Mesendoderm (in vitro differentiated cells): Measurements from ENCODE around the gene RNF207.

Experiments
- DNase-seq: peaks from one replicate; pipeline ENCODE4 v3.0.0; 2013
- H2AK5ac ChIP-seq: 2 replicates; pipeline ENCODE4 v1.6.1; 2013; ENCODE audit warnings: low read length, inconsistent platforms
- H2BK120ac ChIP-seq: 2 replicates; pipeline ENCODE4 v1.6.1; 2013; ENCODE audit warnings: low read depth, mild to moderate bottlenecking, low read length, moderate library complexity, mixed read lengths
- H2BK15ac ChIP-seq: replicated peaks from 2 replicates; pipeline ENCODE4 v1.6.1; 2013; ENCODE audit warnings: low read depth, mild to moderate bottlenecking, moderate library complexity
- H2BK5ac ChIP-seq: 2 replicates; pipeline ENCODE4 v1.6.1; 2013; ENCODE audit warnings: low read length, inconsistent platforms
- H3K18ac ChIP-seq: 2 replicates; pipeline ENCODE4 v1.6.1; 2013; ENCODE audit warnings: mild to moderate bottlenecking, low read length, mixed read lengths
- H3K23ac ChIP-seq: one replicate; pipeline ENCODE4 v1.6.1; 2013; ENCODE audit warnings: low read length
- H3K27ac ChIP-seq: 2 replicates; pipeline ENCODE4 v1.5.1; 2013; ENCODE audit warnings: low read depth, mild to moderate bottlenecking, inconsistent platforms, low read length, moderate library complexity
- H3K27me3 ChIP-seq: 2 replicates; pipeline ENCODE4 v1.6.1; 2013; ENCODE audit warnings: low read length, control low read depth, mild to moderate bottlenecking, inconsistent platforms; ENCODE audit not compliant: insufficient read depth, poor library complexity
- H3K36me3 ChIP-seq: 2 replicates; pipeline ENCODE4 v1.6.1; 2013; ENCODE audit warnings: low read length, inconsistent platforms; ENCODE audit not compliant: control insufficient read depth, insufficient read depth
- H3K4ac ChIP-seq: one replicate; pipeline ENCODE4 v1.6.1; 2013; ENCODE audit warnings: low read depth, mild to moderate bottlenecking, low read length, moderate library complexity
- H3K4me1 ChIP-seq: 2 replicates; pipeline ENCODE4 v1.6.1; 2013; ENCODE audit warnings: low read depth, low read length, inconsistent platforms; ENCODE audit not compliant: control insufficient read depth
- H3K4me2 ChIP-seq: 2 replicates; pipeline ENCODE4 v1.6.1; 2013; ENCODE audit warnings: low read length
- H3K4me3 ChIP-seq: 2 replicates; pipeline ENCODE4 v1.5.1; 2013; ENCODE audit warnings: mild to moderate bottlenecking, low read length
- H3K56ac ChIP-seq: one replicate; pipeline ENCODE4 v1.6.1; 2013; ENCODE audit warnings: low read length
- H3K79me1 ChIP-seq: 2 replicates; pipeline ENCODE4 v1.6.1; 2013; ENCODE audit warnings: low read length, inconsistent platforms
- H3K79me2 ChIP-seq: 2 replicates; pipeline ENCODE4 v1.6.1; 2013; ENCODE audit warnings: mild to moderate bottlenecking, low read length; ENCODE audit not compliant: control insufficient read depth, insufficient read depth
- H3K9ac ChIP-seq: 2 replicates; pipeline ENCODE4 v1.6.1; 2013; ENCODE audit warnings: low read length, inconsistent platforms
- H4K5ac ChIP-seq: one replicate; pipeline ENCODE4 v1.6.1; 2013; ENCODE audit warnings: low read length
- H4K8ac ChIP-seq: one replicate; pipeline ENCODE4 v1.6.1; 2013; ENCODE audit warnings: low read depth, mild to moderate bottlenecking, control low read depth, low read length, moderate library complexity
- WGBS: extraction: QIAGEN DNeasy Blood & Tissue Kit; methylation state at CpG from one replicate; pipeline ENCODE4 v1.1.7; 2013; ENCODE audit warnings: low lambda C conversion rate, missing lambda C conversion rate; ENCODE audit not compliant: insufficient coverage; ENCODE audit errors: extremely low coverage; 5-methylcytosine and 5-hydroxymethylcytosine counted together

Gene RNF207

GRCh38 chr1:6170742-6171201, 35.1 kb upstream of the RNF207 start:
- Histone ChIP-seq H3K4me1 (no peaks in the 10 kb centered on the region), H2AK5ac (no peak overlapping the region), H2BK5ac (no peak overlapping the region), H3K4me2 (no peak overlapping the region), H4K8ac (no peak overlapping the region), H2BK15ac (no peak overlapping the region), H3K9ac (no peak overlapping the region), H3K79me1 (no peaks in the 10 kb centered on the region), H2BK120ac (no peak overlapping the region), H3K18ac (no peak overlapping the region), H3K4ac (no peak overlapping the region), H3K27me3 (no peaks in the 10 kb centered on the region), H3K36me3 (no peaks in the 10 kb centered on the region), H3K79me2 (no peaks in the 10 kb centered on the region), H3K56ac (no peak overlapping the region), H3K4me3 (no peak overlapping the region), H3K27ac (no peak overlapping the region), H3K23ac (no peak overlapping the region), H4K5ac (no peak overlapping the region)
- WGBS, result no CpG with 5 or more reads among the region's 19 CpGs
- no peak for DNase-seq

DNA sequence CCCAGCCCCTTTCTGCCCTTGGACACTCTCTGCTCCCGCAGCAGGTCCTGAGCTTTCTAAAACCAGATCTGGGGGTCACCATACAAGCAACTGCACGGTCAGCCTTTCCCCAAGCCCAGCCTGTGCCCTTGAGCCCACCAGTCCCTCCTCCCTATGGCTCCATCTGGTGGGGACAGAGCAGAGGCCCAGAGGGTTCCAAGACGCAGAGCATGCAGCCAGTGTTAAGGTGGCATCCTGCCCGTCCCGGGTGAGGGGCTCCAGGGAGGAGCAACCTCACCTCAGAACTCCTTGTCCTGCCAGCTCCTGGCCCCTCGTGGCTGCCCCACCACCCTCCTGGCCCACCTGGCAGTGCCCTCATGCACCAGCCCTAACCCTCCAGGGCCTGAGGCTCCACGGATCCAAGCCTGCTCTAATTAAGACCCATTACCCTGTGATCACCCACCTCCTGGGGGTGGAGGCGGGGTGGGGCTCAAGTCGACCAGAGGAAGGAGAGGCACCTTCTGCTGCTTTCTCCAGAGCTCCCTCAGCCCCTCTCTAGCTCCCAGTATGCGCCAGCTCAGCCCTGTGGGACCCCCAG, 34.3 kb upstream of the RNF207 start:
- DNase-seq, result peak; percentile 56
- no peak overlapping the region for H3K4me2 ChIP-seq
- H3K27me3 ChIP-seq, result no peaks in the 10 kb centered on the region
- no peak overlapping the region for H2BK15ac ChIP-seq
- no peak overlapping the region for H4K8ac ChIP-seq
- H3K4me1 ChIP-seq, result no peaks in the 10 kb centered on the region
- WGBS, result no CpG with 5 or more reads among the region's 10 CpGs
- no peak overlapping the region for H3K4me3 ChIP-seq
- no peaks in the 10 kb centered on the region for H3K36me3 ChIP-seq
- no peak overlapping the region for H2BK5ac ChIP-seq
- H4K5ac ChIP-seq, result no peak overlapping the region
- H3K56ac ChIP-seq, result no peak overlapping the region
- no peak overlapping the region for H3K27ac ChIP-seq
- H3K79me1 ChIP-seq, result no peaks in the 10 kb centered on the region
- H3K79me2 ChIP-seq, result no peaks in the 10 kb centered on the region
- no peak overlapping the region for H3K9ac ChIP-seq
- no peak overlapping the region for H3K18ac ChIP-seq
- no peak overlapping the region for H3K23ac ChIP-seq
- H2BK120ac ChIP-seq, result no peak overlapping the region
- no peak overlapping the region for H2AK5ac ChIP-seq
- H3K4ac ChIP-seq, result no peak overlapping the region

- Histone ChIP-seq H4K5ac (no peak overlapping the region), H2BK5ac (no peak overlapping the region), H3K56ac (no peak overlapping the region), H3K4me3 (no peak overlapping the region), H3K27me3 (no peaks in the 10 kb centered on the region), H3K4me1 (no peaks in the 10 kb centered on the region), H3K4ac (no peak overlapping the region), H2AK5ac (no peak overlapping the region), H3K79me1 (no peaks in the 10 kb centered on the region), H4K8ac (no peak overlapping the region), H3K4me2 (no peak overlapping the region), H3K18ac (no peak overlapping the region), H3K9ac (no peak overlapping the region), H2BK15ac (no peak overlapping the region), H2BK120ac (no peak overlapping the region), H3K23ac (no peak overlapping the region), H3K27ac (no peak overlapping the region), H3K36me3 (no peaks in the 10 kb centered on the region), H3K79me2 (no peaks in the 10 kb centered on the region)
- no CpG with 5 or more reads among the region's 10 CpGs for WGBS
- DNase-seq, result no peak
These were observed 33.4 kb upstream of the RNF207 start for GRCh38 chr1:6172549-6172948.

DNA sequence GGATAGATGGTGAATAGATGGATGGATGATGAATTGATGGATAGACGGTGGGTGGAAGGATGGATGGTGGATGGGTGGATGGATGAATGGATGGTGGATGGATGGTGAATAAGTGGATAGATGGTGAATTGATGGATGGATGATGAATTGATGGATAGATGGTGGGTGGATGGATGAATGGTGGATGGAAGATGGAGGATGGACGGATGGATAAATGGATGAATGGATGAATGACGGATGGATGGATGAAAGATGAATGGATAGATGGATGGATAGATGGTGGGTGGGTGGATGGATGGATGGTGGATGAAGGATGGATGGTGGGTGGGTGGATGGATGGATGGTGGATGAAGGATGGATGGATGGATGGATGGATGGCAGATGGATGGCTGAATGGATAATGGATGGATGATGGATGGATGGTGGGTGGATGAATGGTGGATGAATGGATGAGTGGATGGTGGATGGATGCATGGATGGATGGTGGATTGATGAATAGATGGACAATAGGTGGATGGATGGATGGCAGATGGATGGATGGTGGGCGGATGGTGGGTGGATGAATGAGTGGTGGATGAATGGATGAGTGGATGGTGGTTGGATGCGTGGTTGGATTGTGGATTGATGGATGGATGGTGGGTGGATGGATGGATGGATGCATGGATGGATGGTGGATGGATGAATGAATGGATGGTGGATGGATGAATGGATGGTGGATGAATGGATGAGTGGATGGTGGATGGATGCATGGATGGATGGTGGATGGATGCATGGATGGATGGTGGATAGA, 31.1 kb upstream of the RNF207 start:
- Histone ChIP-seq H3K27ac (no peak overlapping the region), H3K4me1 (no peaks in the 10 kb centered on the region), H3K23ac (no peak overlapping the region), H3K79me1 (no peaks in the 10 kb centered on the region), H3K18ac (no peak overlapping the region), H2AK5ac (no peak overlapping the region), H3K79me2 (no peaks in the 10 kb centered on the region), H2BK120ac (no peak overlapping the region), H3K4ac (no peak overlapping the region), H3K4me3 (no peak overlapping the region), H4K5ac (no peak overlapping the region), H3K56ac (no peak overlapping the region), H3K27me3 (peaks cover 9% of the 10 kb centered on the region), H3K9ac (no peak overlapping the region), H2BK15ac (no peak overlapping the region), H3K36me3 (no peaks in the 10 kb centered on the region), H2BK5ac (no peak overlapping the region), H4K8ac (no peak overlapping the region), H3K4me2 (no peak overlapping the region)
- WGBS, result 100% methylated on average over 4 of the region's 5 CpGs
- DNase-seq, result no peak

DNA sequence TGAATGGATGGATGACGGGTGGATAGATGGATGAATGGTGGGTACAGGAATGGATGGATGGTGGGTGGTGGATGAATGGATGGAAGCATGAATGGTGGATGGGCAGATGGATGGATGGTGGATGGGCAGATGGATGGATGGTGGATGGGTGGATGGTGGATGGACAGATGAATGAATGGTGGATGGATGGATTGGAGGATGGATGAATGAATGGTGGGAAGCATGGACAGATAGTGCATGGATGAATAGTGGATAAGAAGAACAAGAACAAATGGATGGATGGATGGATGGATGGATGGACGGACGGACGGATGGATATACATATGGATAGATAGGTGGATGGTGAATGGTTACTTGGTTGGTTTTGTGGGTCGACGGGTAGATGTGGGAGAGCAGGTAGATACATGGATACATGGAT, 30.5 kb upstream of the RNF207 start:
- Histone ChIP-seq H4K8ac (no peak overlapping the region), H3K79me1 (no peaks in the 10 kb centered on the region), H3K4me1 (no peaks in the 10 kb centered on the region), H3K36me3 (no peaks in the 10 kb centered on the region), H3K56ac (no peak overlapping the region), H3K79me2 (no peaks in the 10 kb centered on the region), H3K27me3 (peaks cover 9% of the 10 kb centered on the region), H3K23ac (no peak overlapping the region), H3K18ac (no peak overlapping the region), H3K4ac (no peak overlapping the region), H3K4me2 (no peak overlapping the region), H2BK15ac (no peak overlapping the region), H4K5ac (no peak overlapping the region), H2BK120ac (no peak overlapping the region), H2BK5ac (no peak overlapping the region), H3K27ac (no peak overlapping the region), H3K4me3 (no peak overlapping the region), H3K9ac (no peak overlapping the region), H2AK5ac (no peak overlapping the region)
- no CpG with 5 or more reads among the region's 6 CpGs for WGBS
- no peak for DNase-seq
